Measurements from ENCODE around the gene SNX13. TPM values are rescaled to one million over a fixed set of nuclear protein-coding genes. Genes with fewer than 3 reads are reported as not detected.

The SNX13 gene
- total and polyA plus RNA-seq, 8 donors = 36.1 to 51.4 (median 43.2) TPM

- DNase-seq (peak in 2 of 4 donors; percentile 12 to 13), ATAC-seq (peak; percentile 32)
- intact Hi-C loops (cut with DNase I) = no loop called here
- H3K4me3 ChIP-seq = peak overlapping the region; percentile 65 to 88
- no peak for TF ChIP-seq CTCF (IDR thresholded peaks at IDR 0.05)
- peaks cover 3 to 38% of the 10 kb centered on the region in 2 donors for H3K4me1 ChIP-seq
- H3K36me3 ChIP-seq = no peaks in the 10 kb centered on the region
- peak overlapping the region; percentile 92 to 95 for H3K27ac ChIP-seq
- H3K9me3 ChIP-seq = no peaks in the 10 kb centered on the region
- H3K27me3 ChIP-seq = no peaks in the 10 kb centered on the region
Observed at GRCh38 chr7:17940951-17941431, 697 bp upstream of the SNX13 start.

DNA sequence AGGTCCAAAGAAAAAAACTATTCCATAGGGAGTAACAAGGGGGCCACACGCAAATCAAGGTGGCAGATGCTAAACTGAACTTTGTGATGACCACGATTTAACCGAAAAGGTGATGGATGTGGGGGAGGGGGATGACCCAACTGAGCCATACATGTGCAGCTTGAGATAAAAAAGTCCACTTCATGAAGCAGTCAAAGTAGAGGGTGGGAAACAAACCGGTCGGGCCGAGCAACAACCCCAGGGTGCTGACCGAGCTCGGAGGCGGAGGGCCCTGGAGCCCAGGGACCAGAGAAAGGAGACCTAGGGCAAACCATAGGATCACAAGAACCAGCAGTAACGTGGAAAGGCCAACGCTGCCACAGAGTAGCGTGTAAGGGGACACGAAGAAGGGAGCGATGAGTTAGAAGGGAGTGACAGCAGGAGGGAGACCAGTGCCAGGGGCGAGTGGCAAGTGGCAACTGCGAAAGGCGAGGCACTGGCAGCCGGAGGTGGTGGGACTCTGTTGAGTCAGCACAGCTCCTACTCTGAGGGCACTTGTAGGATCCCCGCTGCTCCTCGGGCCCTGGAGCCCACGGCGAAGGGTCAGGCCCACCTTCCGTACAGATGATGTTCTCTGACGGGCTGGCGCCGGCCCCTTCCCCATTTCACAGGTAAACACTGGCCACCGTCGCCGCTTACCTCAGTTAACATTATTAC lies 540 bp downstream of the SNX13 start:
- Histone ChIP-seq H3K4me3 (peak overlapping the region; percentile 65 to 88), H3K9me3 (no peaks in the 10 kb centered on the region), H3K27me3 (no peaks in the 10 kb centered on the region), H3K36me3 (no peaks in the 10 kb centered on the region), H3K27ac (peak overlapping the region; percentile 92 to 95), H3K4me1 (peaks cover 3 to 50% of the 10 kb centered on the region in 2 donors)
- ATAC-seq = peak; percentile 71
- TF ChIP-seq CTCF (IDR thresholded peaks at IDR 0.05) = no peak
- intact Hi-C loops (cut with DNase I) = no loop called here
- peak; percentile 36 to 80 (median 60) for DNase-seq

DNA sequence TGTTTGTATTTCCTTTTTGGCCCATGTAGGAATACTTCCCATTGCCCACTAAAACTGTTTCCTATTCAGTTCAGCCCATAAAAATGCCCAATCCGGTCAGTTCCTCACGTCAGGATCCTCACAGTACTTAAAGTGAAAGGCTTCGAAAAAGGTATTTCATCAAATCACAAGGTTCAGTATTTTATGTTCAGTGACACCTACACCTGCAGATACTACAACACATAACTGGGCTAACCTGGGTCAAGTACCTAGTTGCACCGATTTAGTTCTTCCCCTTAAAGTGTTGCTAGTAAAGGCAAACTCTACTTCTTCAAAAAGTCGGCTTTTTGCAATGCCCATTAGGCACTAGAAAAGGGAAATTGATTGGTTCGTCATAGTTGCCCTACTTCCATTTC lies 1.1 kb downstream of the SNX13 start:
- ATAC-seq (peak; percentile 12), DNase-seq (peak in 2 of 4 donors; percentile 13 to 15)
- intact Hi-C loops (cut with DNase I) = no loop called here
- peaks cover 3 to 56% of the 10 kb centered on the region in 2 donors for H3K4me1 ChIP-seq
- H3K27ac ChIP-seq = peak overlapping the region; percentile 92 to 95
- no peaks in the 10 kb centered on the region for H3K36me3 ChIP-seq
- H3K4me3 ChIP-seq = peak overlapping the region; percentile 65 to 88
- TF ChIP-seq CTCF (IDR thresholded peaks at IDR 0.05) = no peak
- H3K27me3 ChIP-seq = no peaks in the 10 kb centered on the region
- no peaks in the 10 kb centered on the region for H3K9me3 ChIP-seq

- no peaks in the 10 kb centered on the region for H3K27me3 ChIP-seq
- H3K4me3 ChIP-seq = no peak overlapping the region
- TF ChIP-seq CTCF (IDR thresholded peaks at IDR 0.05) = no peak
- H3K27ac ChIP-seq = no peak overlapping the region
- H3K4me1 ChIP-seq = peaks cover 3 to 66% of the 10 kb centered on the region in 2 donors
- intact Hi-C loops (cut with DNase I) = no loop called here
- H3K9me3 ChIP-seq = no peaks in the 10 kb centered on the region
- no peak for ATAC-seq
- H3K36me3 ChIP-seq = no peaks in the 10 kb centered on the region
- no peak for DNase-seq
Observed at GRCh38 chr7:17937506-17938120, 2.7 kb downstream of the SNX13 start.

- no peak for TF ChIP-seq CTCF (IDR thresholded peaks at IDR 0.05)
- ATAC-seq (no peak), DNase-seq (no peak)
- intact Hi-C loops (cut with DNase I) = no loop called here
- H3K27ac ChIP-seq = no peak overlapping the region
- H3K4me1 ChIP-seq = peaks cover 3 to 72% of the 10 kb centered on the region in 2 donors
- H3K27me3 ChIP-seq = no peaks in the 10 kb centered on the region
- H3K36me3 ChIP-seq = no peaks in the 10 kb centered on the region
- H3K9me3 ChIP-seq = no peaks in the 10 kb centered on the region
- no peak overlapping the region for H3K4me3 ChIP-seq
Observed at GRCh38 chr7:17936321-17936720, 4.0 kb downstream of the SNX13 start.

Measured in left lung (tissue), 10 donors.